GM19043 (cell line): ENCODE measurements around the gene VCPKMT.

ENCODE experiments used
- ATAC-seq: cut with Tn5 transposase; IDR thresholded peaks from one replicate; pipeline ENCODE4 v1.9.1; 2021; ENCODE audit warnings: low read depth; ENCODE audit not compliant: unreplicated experiment

The VCPKMT gene

GRCh38 chr14:50116181-50116956, at the start of gene VCPKMT:
VCPKMT (minus strand) TSS chr14:50116572; CDS start chr14:50116552, 20 bp downstream.
- ATAC-seq = peak; percentile 96

DNA sequence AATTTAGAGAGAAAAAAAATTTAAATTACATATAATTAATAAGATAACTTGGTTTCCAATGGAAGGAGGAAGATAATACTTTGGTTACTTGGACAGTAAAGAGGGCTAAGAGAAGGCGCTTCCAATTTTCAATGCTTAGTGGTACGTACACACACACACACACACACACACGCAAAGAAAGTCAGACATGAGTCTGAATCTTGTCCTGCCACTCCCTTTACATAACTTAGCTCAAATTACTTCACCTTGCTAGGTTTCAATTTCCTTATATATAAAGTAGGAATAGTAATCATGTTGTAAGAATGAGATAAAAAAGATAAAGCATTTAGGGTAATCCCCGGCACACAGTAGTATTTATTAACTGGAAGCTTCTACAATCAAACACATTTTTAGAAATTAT, 39.7 kb upstream of the VCPKMT start:
- no peak for ATAC-seq

DNA sequence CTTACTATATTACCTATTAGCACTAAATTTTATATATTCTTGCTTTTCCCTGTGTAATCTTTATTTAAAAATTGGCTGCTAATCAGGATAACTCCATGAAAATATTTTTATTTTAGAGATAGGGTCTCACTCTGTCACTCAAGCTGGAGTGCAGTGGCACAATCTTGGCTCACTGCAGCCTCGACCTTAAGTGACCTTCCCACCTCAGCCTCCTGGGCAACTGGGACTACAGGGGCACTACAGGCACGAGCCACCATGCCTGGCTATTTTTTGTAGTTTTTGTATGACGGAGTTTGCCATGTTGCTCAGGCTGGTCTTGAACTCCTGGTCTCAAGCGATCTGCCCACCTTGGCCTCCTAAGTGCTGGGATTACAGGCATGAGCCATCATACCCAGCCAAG, 32.4 kb upstream of the VCPKMT start:
- ATAC-seq = no peak

- no peak for ATAC-seq
These were observed 22.8 kb upstream of the VCPKMT start for GRCh38 chr14:50139192-50139591.

DNA sequence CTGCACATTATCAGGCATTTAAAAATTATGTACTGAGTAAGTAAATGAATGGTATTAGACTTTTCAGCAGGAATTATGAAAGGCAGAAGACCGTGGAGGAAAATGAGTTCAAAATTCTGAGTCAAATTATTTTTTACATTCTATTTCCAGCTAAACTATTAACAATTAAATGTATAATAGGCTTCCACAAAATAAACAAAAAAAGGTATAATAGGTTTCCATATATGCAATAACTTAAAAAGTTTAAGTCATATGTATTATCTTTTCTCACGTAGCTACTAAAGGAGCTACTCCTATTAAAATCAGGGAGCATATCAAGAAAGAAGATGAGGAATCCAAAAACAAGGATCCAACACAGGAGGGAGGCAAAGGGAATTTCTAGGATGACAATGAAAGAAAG, 11.4 kb upstream of the VCPKMT start:
- no peak for ATAC-seq

DNA sequence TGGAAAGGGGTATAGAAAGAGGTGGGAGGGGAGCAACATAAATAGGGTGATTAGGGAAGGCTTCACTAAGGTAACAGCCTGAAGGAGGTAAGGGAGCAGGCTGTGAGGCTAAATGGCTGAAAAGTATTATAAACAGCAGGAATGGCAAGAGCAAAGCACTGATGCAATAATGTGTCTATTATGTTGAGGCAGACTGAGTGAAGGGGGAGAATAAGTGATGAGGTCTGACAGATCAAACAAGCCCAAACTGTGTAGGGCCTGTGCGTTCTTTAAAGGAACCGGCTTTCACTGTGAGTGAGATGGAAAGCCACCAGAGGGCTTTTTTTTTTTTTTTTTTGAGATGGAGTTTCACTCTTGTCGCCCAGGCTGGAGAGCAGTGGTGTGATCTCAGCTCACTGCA, 6.7 kb upstream of the VCPKMT start:
- no peak for ATAC-seq

GRCh38 chr14:50122291-50122690, 5.9 kb upstream of the VCPKMT start:
- no peak for ATAC-seq

GRCh38 chr14:50121486-50121885, 5.1 kb upstream of the VCPKMT start:
- ATAC-seq = no peak

- ATAC-seq = no peak
These were observed 1.1 kb upstream of the VCPKMT start for GRCh38 chr14:50117456-50117855.

GRCh38 chr14:50116966-50117365, 594 bp upstream of the VCPKMT start:
- no peak for ATAC-seq

DNA sequence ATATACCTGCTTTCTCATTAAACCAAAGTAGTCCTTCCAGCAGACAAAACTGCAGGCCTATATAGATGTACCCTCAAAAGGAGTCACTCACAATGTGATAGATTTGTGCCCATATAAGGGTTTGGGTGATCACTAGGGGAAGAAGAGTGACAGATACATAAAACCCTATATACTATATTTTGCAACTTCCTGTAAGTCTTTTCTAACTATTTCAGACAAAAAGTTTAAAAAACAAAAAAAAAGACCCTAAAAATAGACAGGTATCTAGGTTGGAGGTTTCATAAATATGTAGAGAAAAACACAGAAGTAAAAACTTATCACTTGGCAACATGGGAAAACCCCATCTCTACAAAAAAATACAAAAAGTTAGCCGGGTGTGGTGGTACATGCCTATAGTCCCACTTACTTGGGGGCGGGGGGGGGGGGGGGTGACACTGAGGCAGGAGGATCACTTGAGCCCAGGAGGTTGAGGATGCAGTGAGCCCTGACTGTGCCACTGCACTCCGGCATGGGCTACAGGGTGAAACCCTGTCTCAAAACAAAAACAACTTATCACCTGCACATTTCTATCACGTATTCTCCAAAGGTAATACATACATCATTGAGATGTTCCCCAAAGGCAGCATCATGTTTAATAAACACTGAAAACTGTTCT, 2.9 kb downstream of the VCPKMT start:
- no peak for ATAC-seq

GRCh38 chr14:50110323-50111037, 5.9 kb downstream of the VCPKMT start:
- no peak for ATAC-seq

DNA sequence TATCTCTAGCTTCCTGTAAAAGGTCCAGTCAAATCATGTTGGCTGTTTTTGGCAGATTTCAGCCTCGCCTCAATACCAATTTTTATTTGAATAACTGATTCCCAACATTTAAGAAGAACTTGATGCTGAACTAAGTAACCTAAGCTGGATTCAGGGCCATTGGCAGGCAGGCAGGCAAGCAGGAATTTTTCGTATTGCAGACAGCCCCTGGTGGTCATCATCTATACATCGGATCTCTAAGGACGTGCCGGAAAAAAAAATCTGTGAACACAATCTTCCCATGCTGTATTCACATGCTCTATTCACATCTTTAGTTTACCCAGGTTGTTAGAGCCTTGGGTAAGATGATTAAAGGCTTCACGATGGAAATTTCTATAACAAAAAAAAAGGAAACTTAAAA, 7.0 kb downstream of the VCPKMT start:
- no peak for ATAC-seq

DNA sequence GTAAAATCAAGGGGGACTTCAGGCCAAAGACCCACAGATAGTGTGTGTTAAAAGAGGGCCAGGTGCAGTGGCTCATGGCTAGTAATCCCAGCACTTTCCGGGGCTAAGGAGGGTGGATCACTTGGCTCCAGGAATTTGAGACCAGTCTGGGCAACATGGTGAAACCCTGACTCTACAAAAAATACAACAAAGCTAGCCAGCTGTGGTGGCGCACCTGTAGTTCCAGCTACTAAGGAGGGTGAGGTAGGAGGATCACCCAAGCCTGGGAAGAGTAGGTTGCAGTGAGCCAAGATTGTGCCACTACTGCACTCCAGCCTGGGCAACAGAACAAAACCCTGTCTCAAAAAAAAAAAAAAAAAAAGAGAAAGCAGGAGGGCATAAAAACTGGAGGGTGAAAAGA, 8.5 kb downstream of the VCPKMT start:
- ATAC-seq = no peak

DNA sequence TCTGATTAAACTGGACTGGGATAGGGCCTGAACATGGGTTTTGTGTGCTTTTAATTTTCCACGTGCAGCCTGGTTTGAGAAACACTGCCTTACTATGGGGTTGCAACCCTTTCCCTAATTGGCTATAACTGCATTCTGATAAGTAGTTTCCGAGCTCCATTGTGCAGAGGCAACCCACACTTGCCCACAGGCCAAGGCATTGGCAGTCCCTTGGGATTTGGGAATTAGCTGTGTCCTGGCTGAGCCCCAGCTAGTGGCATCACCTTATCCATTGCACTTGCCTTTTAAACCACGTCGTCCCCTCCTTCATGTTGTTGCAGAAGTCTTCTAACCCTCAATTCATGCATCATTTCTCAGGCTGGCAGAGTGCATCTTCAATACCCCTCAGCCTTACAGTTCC, 10.2 kb downstream of the VCPKMT start:
- no peak for ATAC-seq

GRCh38 chr14:50103558-50103957, 12.8 kb downstream of the VCPKMT start:
- ATAC-seq = no peak

- no peak for ATAC-seq
These were observed 15.0 kb downstream of the VCPKMT start for GRCh38 chr14:50101417-50101816.

- no peak for ATAC-seq
These were observed 15.6 kb downstream of the VCPKMT start for GRCh38 chr14:50100805-50101204.

- ATAC-seq = no peak
These were observed 17.0 kb downstream of the VCPKMT start for GRCh38 chr14:50099335-50099734.

GRCh38 chr14:50095895-50096294, 20.5 kb downstream of the VCPKMT start:
- peak; percentile 61 for ATAC-seq

DNA sequence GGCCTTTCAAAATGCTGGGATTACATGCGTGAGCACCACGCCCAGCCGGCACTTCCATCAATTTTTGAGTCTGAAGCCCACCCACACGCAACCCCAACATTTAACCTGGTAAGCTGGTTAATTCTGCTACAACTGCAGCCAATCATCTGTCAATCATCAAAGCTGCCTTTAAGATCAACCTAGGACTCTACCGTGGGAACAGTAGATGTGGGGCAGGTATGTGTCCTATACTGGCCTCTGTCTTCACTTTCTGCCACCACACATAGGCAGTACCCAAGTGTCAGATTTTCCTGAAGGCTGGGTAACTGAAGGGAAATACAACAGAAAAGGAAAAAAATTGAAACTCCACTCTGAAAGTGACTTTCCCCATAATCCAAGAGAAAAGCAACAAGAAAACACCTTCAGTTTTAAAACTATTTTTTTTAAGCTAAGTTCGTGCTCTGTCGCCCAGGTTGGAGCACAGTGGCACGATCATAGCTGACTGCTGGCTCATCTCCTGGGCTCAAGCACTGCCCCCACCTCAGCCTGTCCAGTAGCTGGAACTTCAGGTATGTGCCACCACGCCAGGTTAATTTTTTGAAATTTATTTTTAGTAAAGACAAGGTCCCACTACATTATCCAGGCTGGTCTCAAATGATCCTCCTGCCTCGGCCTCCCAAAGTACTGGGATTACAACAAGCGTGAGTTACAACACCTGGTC, 22.2 kb downstream of the VCPKMT start:
- ATAC-seq = no peak
